SK-N-MC (cell line): ENCODE data around the gene PLK5.
A peak's percentile ranks its signal among the peaks of the same experiment; 100 is the strongest.

Source experiments
- DNase-seq: peaks from one replicate; pipeline ENCODE4 v3.0.0-alpha.2; 2011; ENCODE audit warnings: low read depth, low spot score
- H3K27ac ChIP-seq: fragments of 200-600 bp; sonication (generic); 2 replicates; pipeline ENCODE4 v1.5.1; 2016; ENCODE audit warnings: mixed run types
- H3K36me3 ChIP-seq: fragments of 200-600 bp; sonication (generic); 2 replicates; pipeline ENCODE4 v1.6.1; 2017; ENCODE audit warnings: antibody characterized with exemption, low read length, mixed read lengths; ENCODE audit not compliant: insufficient read depth
- H3K4me3 ChIP-seq: fragments of 200-600 bp; sonication (generic); 2 replicates; pipeline ENCODE4 v1.5.1; 2016
- H3K9ac ChIP-seq: fragments of 200-600 bp; sonication (generic); 2 replicates; pipeline ENCODE4 v1.8.0; 2017; ENCODE audit warnings: mixed run types, mixed read lengths; ENCODE audit not compliant: insufficient read length
- H3K9me3 ChIP-seq: fragments of 200-600 bp; sonication (generic); 2 replicates; pipeline ENCODE4 v1.6.1; 2017; ENCODE audit warnings: low read depth, mild to moderate bottlenecking, antibody characterized with exemption, low read length, moderate library complexity, mixed read lengths
- EZH2 ChIP-seq: fragments of 200-600 bp; sonication (generic); IDR thresholded peaks from one replicate; pipeline ENCODE4 v1.6.1; 2017; ENCODE audit warnings: antibody characterized with exemption
- FOXP2 ChIP-seq: optimal IDR thresholded peaks from 2 replicates; pipeline ENCODE3; 2011; ENCODE audit warnings: mild to moderate bottlenecking, moderate library complexity; ENCODE audit not compliant: insufficient read depth; ENCODE audit errors: extremely low read length, control extremely low read depth
- POLR2AphosphoS5 ChIP-seq: IDR thresholded peaks from 2 replicates; pipeline ENCODE4 v1.6.1; 2012; ENCODE audit warnings: mild to moderate bottlenecking, low read depth, low read length, borderline replicate concordance

The PLK5 gene

GRCh38 chr19:1505012-1505411, 18.9 kb upstream of the PLK5 start:
- no peak overlapping the region for H3K27ac ChIP-seq
- H3K9me3 ChIP-seq, result no peaks in the 10 kb centered on the region
- no peaks in the 10 kb centered on the region for H3K36me3 ChIP-seq
- DNase-seq, result no peak
- H3K4me3 ChIP-seq, result no peak overlapping the region
- TF ChIP-seq EZH2, result no peak
- no peak for TF ChIP-seq POLR2AphosphoS5
- no peak for TF ChIP-seq FOXP2
- H3K9ac ChIP-seq, result no peak overlapping the region

- Histone ChIP-seq H3K36me3 (no peaks in the 10 kb centered on the region), H3K4me3 (no peak overlapping the region), H3K27ac (no peak overlapping the region), H3K9me3 (no peaks in the 10 kb centered on the region), H3K9ac (no peak overlapping the region)
- TF ChIP-seq EZH2, result no peak
- no peak for TF ChIP-seq POLR2AphosphoS5
- TF ChIP-seq FOXP2, result no peak
- DNase-seq, result no peak
Measured at GRCh38 chr19:1505991-1506881, 17.6 kb upstream of the PLK5 start.

GRCh38 chr19:1507192-1507660, 16.7 kb upstream of the PLK5 start:
- Histone ChIP-seq H3K9me3 (no peaks in the 10 kb centered on the region), H3K36me3 (no peaks in the 10 kb centered on the region), H3K27ac (peak overlapping the region; percentile 78), H3K9ac (no peak overlapping the region), H3K4me3 (peak overlapping the region; percentile 41; the same call in 1 of the 2 replicates)
- DNase-seq, result no peak
- TF ChIP-seq FOXP2 (no peak), POLR2AphosphoS5 (no peak), EZH2 (no peak)

- H3K27ac ChIP-seq, result peak overlapping the region; percentile 91
- DNase-seq, result peak; percentile 89
- no peaks in the 10 kb centered on the region for H3K36me3 ChIP-seq
- H3K4me3 ChIP-seq, result peak overlapping the region; percentile 79
- peak; percentile 58; the same call in 1 of the 2 replicates for TF ChIP-seq POLR2AphosphoS5
- peak; percentile 58 for TF ChIP-seq FOXP2
- TF ChIP-seq EZH2, result no peak
- no peaks in the 10 kb centered on the region for H3K9me3 ChIP-seq
- peak overlapping the region; percentile 64 for H3K9ac ChIP-seq
Measured at GRCh38 chr19:1507763-1508506, 15.9 kb upstream of the PLK5 start.

- Histone ChIP-seq H3K4me3 (peak overlapping the region; percentile 79), H3K36me3 (no peaks in the 10 kb centered on the region), H3K9me3 (no peaks in the 10 kb centered on the region), H3K27ac (no peak overlapping the region), H3K9ac (no peak overlapping the region)
- no peak for TF ChIP-seq FOXP2
- no peak for DNase-seq
Measured at GRCh38 chr19:1508507-1508856, 15.4 kb upstream of the PLK5 start.

GRCh38 chr19:1509602-1510441, 14.1 kb upstream of the PLK5 start:
- H3K27ac ChIP-seq, result no peak overlapping the region
- no peak overlapping the region for H3K9ac ChIP-seq
- H3K36me3 ChIP-seq, result no peaks in the 10 kb centered on the region
- no peak for DNase-seq
- TF ChIP-seq POLR2AphosphoS5, result no peak
- TF ChIP-seq FOXP2, result no peak
- no peak for TF ChIP-seq EZH2
- no peaks in the 10 kb centered on the region for H3K9me3 ChIP-seq
- H3K4me3 ChIP-seq, result no peak overlapping the region

- Histone ChIP-seq H3K36me3 (no peaks in the 10 kb centered on the region), H3K9ac (no peak overlapping the region), H3K27ac (no peak overlapping the region), H3K9me3 (no peaks in the 10 kb centered on the region), H3K4me3 (no peak overlapping the region)
- TF ChIP-seq EZH2 (no peak), POLR2AphosphoS5 (no peak), FOXP2 (no peak)
- DNase-seq, result no peak
Measured at GRCh38 chr19:1510442-1510806, 13.5 kb upstream of the PLK5 start.

- no peaks in the 10 kb centered on the region for H3K36me3 ChIP-seq
- no peak overlapping the region for H3K4me3 ChIP-seq
- no peak for DNase-seq
- TF ChIP-seq POLR2AphosphoS5 (no peak), FOXP2 (no peak), EZH2 (no peak)
- H3K9ac ChIP-seq, result no peak overlapping the region
- no peaks in the 10 kb centered on the region for H3K9me3 ChIP-seq
- no peak overlapping the region for H3K27ac ChIP-seq
Measured at GRCh38 chr19:1510807-1511206, 13.1 kb upstream of the PLK5 start.
